Measurements from ENCODE around the gene IL1RAPL2. TPM values are rescaled to one million over a fixed set of nuclear protein-coding genes. Genes with fewer than 3 reads are reported as not detected.

Gene IL1RAPL2
- total and polyA plus RNA-seq, 2 of the 8 experiments (the other 6 are each of a cell fraction or from before 2014, with no cell fraction given), result 0.20 to 1.3 TPM

DNA sequence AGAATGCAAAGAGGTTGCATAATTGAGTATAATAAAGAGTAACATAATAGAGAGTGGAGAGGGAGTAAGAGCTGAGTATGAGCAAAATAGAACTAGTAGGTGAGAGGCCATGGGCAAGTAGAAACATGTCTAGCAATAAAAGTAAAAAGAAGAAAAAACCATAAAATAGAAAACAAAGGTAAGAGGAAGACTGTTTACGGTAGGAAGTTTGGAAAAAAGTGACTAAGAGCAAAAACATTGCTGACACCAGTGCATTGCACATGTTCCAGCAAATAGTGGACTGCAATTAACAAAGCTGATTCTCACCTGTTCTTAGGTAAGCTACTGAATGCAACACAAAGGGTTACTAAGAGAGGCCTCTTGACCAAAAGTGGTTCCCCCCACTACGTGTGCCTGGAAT lies 451.6 kb downstream of the IL1RAPL2 start:
- Histone ChIP-seq H3K79me2 (ENCODE audit: control insufficient read depth in 1 of 2, insufficient read depth in 2 of 2, low read length in 2 of 2) (no peaks in the 10 kb centered on the region), H2BK5ac (ENCODE audit: low read depth, low read length) (no peak overlapping the region), H3K56ac (replicated peaks; ENCODE audit: insufficient read length, low read depth, low read length) (no peak overlapping the region), H3K23ac (ENCODE audit: insufficient read length) (no peak overlapping the region), H3K79me1 (ENCODE audit: low read depth, low read length) (no peaks in the 10 kb centered on the region), H2BK12ac (ENCODE audit: low read depth, low read length) (no peak overlapping the region), H2AK5ac (ENCODE audit: low read depth, low read length) (no peak overlapping the region), H3K14ac (ENCODE audit: insufficient read length) (no peak overlapping the region), H4K91ac (replicated peaks; ENCODE audit: insufficient read length, low read length) (no peak overlapping the region), H3K27me3 (replicated peaks in 1 of 4; ENCODE audit: control insufficient read depth in 3 of 4, extremely low read depth in 1 of 4, insufficient read depth in 3 of 4, low read length in 3 of 4) (no peaks in the 10 kb centered on the region), H3K18ac (ENCODE audit: extremely low read depth, low read length) (no peak overlapping the region), H3K9me3 (ENCODE audit: insufficient read depth in 2 of 2, low read depth in 1 of 2, low read length in 1 of 2) (no peaks in the 10 kb centered on the region), H3K23me2 (ENCODE audit: low read depth, low read length) (no peaks in the 10 kb centered on the region), H3K4ac (replicated peaks; ENCODE audit: insufficient read length, low read depth, low read length) (no peak overlapping the region), H3K27ac (ENCODE audit: low read depth, low read length) (no peak overlapping the region), H3K9ac (replicated peaks in 1 of 4; ENCODE audit: extremely low read depth in 1 of 4, low read depth in 3 of 4, low read length in 3 of 4) (no peak overlapping the region), H3K4me2 (ENCODE audit: insufficient read depth in 1 of 2, low read depth in 2 of 2, low read length in 2 of 2) (no peak overlapping the region), H2BK20ac (ENCODE audit: low read length) (no peak overlapping the region), H4K8ac (ENCODE audit: extremely low read depth, insufficient read depth, low read length) (no peak overlapping the region), H2BK15ac (ENCODE audit: low read length) (no peak overlapping the region), H4K20me1 (replicated peaks in 1 of 2; ENCODE audit: control insufficient read depth in 1 of 2, insufficient read depth in 2 of 2, low read length in 2 of 2) (no peaks in the 10 kb centered on the region), H2BK120ac (replicated peaks; ENCODE audit: low read depth, low read length) (no peak overlapping the region), H2AFZ (ENCODE audit: low read length) (no peak overlapping the region), H3K4me3 (ENCODE audit: extremely low read depth in 1 of 4, insufficient read depth in 2 of 4, low read depth in 3 of 4, low read length in 4 of 4) (no peak overlapping the region), H3K4me1 (replicated peaks in 1 of 4; ENCODE audit: control insufficient read depth in 3 of 4, insufficient read depth in 4 of 4, low read length in 3 of 4) (no peaks in the 10 kb centered on the region), H4K5ac (ENCODE audit: insufficient read length, low read depth, low read length) (no peak overlapping the region), H3K36me3 (ENCODE audit: control insufficient read depth in 2 of 4, insufficient read depth in 4 of 4, low read length in 3 of 4) (no peaks in the 10 kb centered on the region)
- CTCF ChIA-PET (ENCODE audit: partially characterized antibody), result no interaction called here
- 92% methylated on average over 2 of the region's 2 CpGs; no CpG with 5 or more reads in 1 of the 2 experiments for WGBS, 2 experiments (ENCODE audit: extremely low coverage in 1 of 2, insufficient coverage in 1 of 2, insufficient read length in 1 of 2, insufficient replicate concordance in 2 of 2, low coverage in 1 of 2, low lambda C conversion rate in 2 of 2, missing lambda C conversion rate in 1 of 2)
- POLR2A ChIA-PET (ENCODE audit: partially characterized antibody), result no interaction called here
- no peak for DNase-seq (ENCODE audit: low read depth in 1 of 2, low spot score in 2 of 2)
- no peak for TF ChIP-seq RAD21 (IDR thresholded peaks at IDR 0.05 in 1 of 2, conservative IDR thresholded peaks at IDR 0.05 in 1 of 2; ENCODE audit: low read depth in 2 of 2, low read length in 2 of 2)
- no peak for TF ChIP-seq EGR1 (IDR thresholded peaks at IDR 0.05; ENCODE audit: borderline replicate concordance, low read depth, low read length)
- no peak for TF ChIP-seq EZH2 (IDR thresholded peaks at IDR 0.05; ENCODE audit: low read depth, low read length, severe bottlenecking)
- no peak for TF ChIP-seq RXRA (IDR thresholded peaks at IDR 0.05; ENCODE audit: insufficient read depth, low read depth, low read length)
- no peak for TF ChIP-seq CBX5 (IDR thresholded peaks at IDR 0.05; ENCODE audit: low read depth, low read length)
- no peak for TF ChIP-seq MAFK (IDR thresholded peaks at IDR 0.05; ENCODE audit: low read depth, low read length)
- no peak for TF ChIP-seq RNF2 (IDR thresholded peaks at IDR 0.05; ENCODE audit: borderline replicate concordance, low read depth, low read length, missing control alignments, poor library complexity, severe bottlenecking)
- TF ChIP-seq JUND (IDR thresholded peaks at IDR 0.05; ENCODE audit: low read length), result no peak
- no peak for TF ChIP-seq KDM5A (IDR thresholded peaks at IDR 0.05; ENCODE audit: low read length)
- TF ChIP-seq SP1 (IDR thresholded peaks at IDR 0.05; ENCODE audit: low read depth, low read length), result no peak
- TF ChIP-seq CBX8 (IDR thresholded peaks at IDR 0.05; ENCODE audit: borderline replicate concordance, low read depth, low read length), result no peak
- TF ChIP-seq KDM4A (IDR thresholded peaks at IDR 0.05; ENCODE audit: low read depth, low read length, severe bottlenecking), result no peak
- TF ChIP-seq BRCA1 (IDR thresholded peaks at IDR 0.05; ENCODE audit: low read depth, low read length), result no peak
- FAIRE-seq, result no peak

Data from H1 (cell line).